ENCODE measurements around the gene UNC45B. TPM values are rescaled to one million over a fixed set of nuclear protein-coding genes. Genes with fewer than 3 reads are reported as not detected.
"Not testable (repeated sequence)": the region's sequence is repeated elsewhere in the genome, so short reads cannot be mapped to it uniquely, and the experiment has no call there.

UNC45B gene
- total and polyA plus RNA-seq, 12 donors, result under 0.01 to 0.27 (median 0.13) TPM; not detected in 4

DNA sequence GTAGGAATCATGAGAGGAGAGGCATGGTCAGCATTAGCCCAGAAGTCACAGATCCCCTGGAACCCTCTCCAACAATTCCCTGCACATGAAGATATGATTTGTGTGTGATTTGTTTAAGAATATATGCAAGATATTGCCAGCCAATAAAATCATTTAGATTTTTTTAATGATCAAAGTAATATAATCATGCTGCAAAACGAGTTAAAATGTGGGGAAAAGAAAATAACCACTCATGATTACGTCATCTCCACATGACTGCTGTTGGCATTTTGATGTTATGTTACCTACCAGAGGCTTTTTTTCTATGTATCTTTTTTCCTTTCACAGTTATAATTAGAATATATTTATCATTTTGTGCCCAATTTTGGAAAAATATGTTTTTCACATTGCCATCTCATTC lies 24.2 kb downstream of the UNC45B start:
- Histone ChIP-seq H3K27me3 (no peaks in the 10 kb centered on the region), H3K27ac (no peak overlapping the region), H3K4me1 (replicated peaks in 1 of 2) (no peaks in the 10 kb centered on the region), H3K4me3 (no peak overlapping the region), H3K36me3 (replicated peaks in 1 of 2) (no peaks in the 10 kb centered on the region), H3K9me3 (replicated peaks in 1 of 3) (no peaks in the 10 kb centered on the region)
- WGBS, 4 donors, result 44 to 65% (median 55%) methylated on average over 2 of the region's 2 CpGs
- no peak for DNase-seq
- TF ChIP-seq POLR2A (IDR thresholded peaks at IDR 0.05), result no peak
- TF ChIP-seq, protein P1, sequence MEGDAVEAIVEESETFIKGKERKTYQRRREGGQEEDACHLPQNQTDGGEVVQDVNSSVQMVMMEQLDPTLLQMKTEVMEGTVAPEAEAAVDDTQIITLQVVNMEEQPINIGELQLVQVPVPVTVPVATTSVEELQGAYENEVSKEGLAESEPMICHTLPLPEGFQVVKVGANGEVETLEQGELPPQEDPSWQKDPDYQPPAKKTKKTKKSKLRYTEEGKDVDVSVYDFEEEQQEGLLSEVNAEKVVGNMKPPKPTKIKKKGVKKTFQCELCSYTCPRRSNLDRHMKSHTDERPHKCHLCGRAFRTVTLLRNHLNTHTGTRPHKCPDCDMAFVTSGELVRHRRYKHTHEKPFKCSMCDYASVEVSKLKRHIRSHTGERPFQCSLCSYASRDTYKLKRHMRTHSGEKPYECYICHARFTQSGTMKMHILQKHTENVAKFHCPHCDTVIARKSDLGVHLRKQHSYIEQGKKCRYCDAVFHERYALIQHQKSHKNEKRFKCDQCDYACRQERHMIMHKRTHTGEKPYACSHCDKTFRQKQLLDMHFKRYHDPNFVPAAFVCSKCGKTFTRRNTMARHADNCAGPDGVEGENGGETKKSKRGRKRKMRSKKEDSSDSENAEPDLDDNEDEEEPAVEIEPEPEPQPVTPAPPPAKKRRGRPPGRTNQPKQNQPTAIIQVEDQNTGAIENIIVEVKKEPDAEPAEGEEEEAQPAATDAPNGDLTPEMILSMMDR (IDR thresholded peaks at IDR 0.05), result no peak
- intact Hi-C loops (cut with DNase I), result loop anchor here (5.0 to 10.0 kb wide), 2 partner anchors 363 to 370 kb away; partner anchors contain the start of gene SLFN12L (in 1 of the 2)

- H3K9me3 ChIP-seq (replicated peaks in 1 of 3); H3K4me3 ChIP-seq; H3K27me3 ChIP-seq; H3K36me3 ChIP-seq (replicated peaks in 1 of 2); H3K4me1 ChIP-seq (replicated peaks in 1 of 2); H3K27ac ChIP-seq: not testable (repeated sequence)
- intact Hi-C loops (cut with DNase I), result loop anchor here (5.0 to 10.0 kb wide), 2 partner anchors 362 to 370 kb away; partner anchors contain the start of gene SLFN12L (in 1 of the 2)
- 76 to 93% (median 84%) methylated on average over 1 to 3 of the region's 3 CpGs for WGBS, 4 donors
- peak in 1 of 7 donors; percentile 17 for DNase-seq
Observed at GRCh38 chr17:35172321-35172720, 24.7 kb downstream of the UNC45B start.

DNA sequence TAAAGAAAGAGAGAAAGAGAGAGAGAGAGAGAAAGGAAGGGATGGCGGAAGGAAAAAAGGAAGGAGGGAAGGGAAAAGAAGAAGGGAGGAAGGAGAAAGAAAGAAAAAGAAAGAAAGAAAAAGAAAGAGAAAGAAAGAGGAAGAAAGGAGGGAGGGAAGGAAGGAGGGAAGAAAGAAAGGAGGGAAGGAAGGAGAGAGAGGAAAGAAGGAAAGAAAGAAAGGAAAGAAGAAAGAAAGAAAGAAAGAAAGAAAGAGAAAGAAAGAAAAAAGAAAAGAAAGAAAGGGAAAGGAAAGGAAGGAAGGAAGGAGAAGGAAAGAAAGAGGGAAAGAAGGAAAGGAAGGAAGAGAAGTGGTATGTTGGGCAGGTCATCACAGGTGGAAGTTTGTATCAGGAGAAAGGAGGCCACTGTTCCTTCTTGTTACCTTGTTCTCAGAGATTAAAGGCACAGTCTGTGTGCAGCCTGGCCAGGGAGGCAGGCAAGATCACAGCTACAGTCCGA lies 27.3 kb downstream of the UNC45B start:
- TF ChIP-seq POLR2A (IDR thresholded peaks at IDR 0.05), result no peak
- TF ChIP-seq, protein P1 (IDR thresholded peaks at IDR 0.05), result no peak
- 86 to 91% (median 90%) methylated on average over 2 of the region's 2 CpGs for WGBS, 4 donors
- no peaks in the 10 kb centered on the region for H3K36me3 ChIP-seq (replicated peaks in 1 of 2)
- H3K27me3 ChIP-seq, result no peaks in the 10 kb centered on the region
- intact Hi-C loops (cut with DNase I), result loop anchor here (5.0 to 10.0 kb wide), 2 partner anchors 360 to 367 kb away; partner anchors contain the start of gene SLFN12L (in 1 of the 2)
- no peak for DNase-seq
- no peaks in the 10 kb centered on the region for H3K9me3 ChIP-seq (replicated peaks in 1 of 3)
- H3K27ac ChIP-seq, result no peak overlapping the region
- no peaks in the 10 kb centered on the region for H3K4me1 ChIP-seq (replicated peaks in 1 of 2)
- no peak overlapping the region for H3K4me3 ChIP-seq

GRCh38 chr17:35175638-35176415 lies 28.2 kb downstream of the UNC45B start:
- TF ChIP-seq, protein P1 (IDR thresholded peaks at IDR 0.05), result no peak
- TF ChIP-seq POLR2A (IDR thresholded peaks at IDR 0.05), result no peak
- intact Hi-C loops (cut with DNase I), result loop anchor here in 1 of 2 donors (10.0 kb wide), 1 partner anchor 359 kb away; the partner anchor contains the start of gene SLFN12L
- Histone ChIP-seq H3K36me3 (replicated peaks in 1 of 2) (no peaks in the 10 kb centered on the region), H3K9me3 (replicated peaks in 1 of 3) (no peaks in the 10 kb centered on the region), H3K4me3 (no peak overlapping the region), H3K27ac (no peak overlapping the region), H3K27me3 (no peaks in the 10 kb centered on the region), H3K4me1 (replicated peaks in 1 of 2) (no peaks in the 10 kb centered on the region)
- 74 to 85% (median 81%) methylated on average over 4 to 9 of the region's 9 CpGs for WGBS, 4 donors
- no peak for DNase-seq
